Ishikawa (cell line): Measurements from ENCODE around the gene ADAMTS18.

Experiments
- RAD21 ChIP-seq: IDR thresholded peaks from 2 replicates; pipeline ENCODE4 v1.6.1; 2012; ENCODE audit warnings: low read depth
- TAF1 ChIP-seq: IDR thresholded peaks from 2 replicates; pipeline ENCODE4 v1.6.1; 2012; ENCODE audit warnings: low read depth, mild to moderate bottlenecking
- YY1 ChIP-seq: IDR thresholded peaks from 2 replicates; pipeline ENCODE4 v1.6.1; 2012; ENCODE audit warnings: low read depth
- ZBTB7A ChIP-seq: IDR thresholded peaks from 2 replicates; pipeline ENCODE4 v1.6.1; 2012; ENCODE audit warnings: low read depth
- TF ChIP-seq, protein P1 (sequence below): IDR thresholded peaks from 2 replicates; pipeline ENCODE4 v1.6.1; 2012

DNA sequence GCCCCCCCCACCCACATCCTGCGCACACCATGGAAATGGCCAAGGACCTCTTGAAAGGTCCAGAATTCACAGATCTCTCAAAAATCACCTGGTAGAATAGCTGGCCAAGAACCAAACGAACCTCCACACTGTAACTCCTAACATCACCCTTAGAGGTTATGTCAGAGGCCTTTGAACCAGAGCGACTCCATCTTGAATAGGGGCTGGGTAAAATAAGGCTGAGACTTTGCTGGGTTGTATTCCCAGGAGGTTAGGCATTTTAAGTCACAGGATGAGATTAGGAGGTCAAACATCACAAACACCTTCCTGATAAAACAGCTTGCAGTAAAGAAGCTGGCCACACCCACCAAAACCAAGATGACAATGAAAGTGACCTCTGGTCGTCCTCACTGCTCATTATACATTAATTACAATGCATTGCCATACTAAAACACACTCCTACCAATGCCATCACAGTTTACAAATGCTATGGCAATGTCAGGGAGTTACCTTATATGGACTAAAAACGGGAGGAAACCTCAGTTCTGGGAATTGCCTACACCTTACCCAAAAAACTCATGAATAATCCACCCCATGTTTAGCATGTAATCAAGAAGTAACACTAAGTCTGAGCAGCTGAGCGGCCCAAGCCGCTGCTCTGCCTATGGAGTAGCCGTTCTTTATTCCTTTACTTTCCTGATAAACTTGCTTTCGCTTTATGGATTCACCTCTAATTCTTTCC is 200.9 kb downstream of the ADAMTS18 start:
- TF ChIP-seq, protein P1, sequence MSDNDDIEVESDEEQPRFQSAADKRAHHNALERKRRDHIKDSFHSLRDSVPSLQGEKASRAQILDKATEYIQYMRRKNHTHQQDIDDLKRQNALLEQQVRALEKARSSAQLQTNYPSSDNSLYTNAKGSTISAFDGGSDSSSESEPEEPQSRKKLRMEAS: no peak
- TF ChIP-seq RAD21: no peak
- TF ChIP-seq ZBTB7A: no peak
- TF ChIP-seq TAF1: no peak
- no peak for TF ChIP-seq YY1
